Heart right ventricle (tissue), 16 donors: ENCODE results near the gene TSTD1. TPM values are rescaled to one million over a fixed set of nuclear protein-coding genes. Genes with fewer than 3 reads are reported as not detected.
"Not testable (repeated sequence)": the region's sequence is repeated elsewhere in the genome, so short reads cannot be mapped to it uniquely, and the experiment has no call there.

ENCODE experiments used
- ATAC-seq, 8 donors: fragments of 200-7000 bp; cut with Tn5 transposase; one replicate each; pipeline ENCODE4 v1.9.1; 2020; ENCODE audit warnings: mild to moderate bottlenecking in 8 of 8, moderate library complexity in 8 of 8, moderate number of reproducible peaks in 1 of 8
- DNase-seq, 2 donors: peaks; one replicate each; pipeline ENCODE4 v3.0.0-alpha.2; 2020
- H3K27ac ChIP-seq, 10 donors: fragments of 200-600 bp; sonication (generic) in 2 of 10; one replicate each; pipeline versions ENCODE4 v1.5.0 to v1.8.0; 2020 to 2022; ENCODE audit warnings: mild to moderate bottlenecking in 3 of 10
- H3K27me3 ChIP-seq, 7 donors: fragments of 200-600 bp; one replicate each; pipeline ENCODE4 v1.8.0; 2021 to 2022; ENCODE audit warnings: mild to moderate bottlenecking in 2 of 7
- H3K36me3 ChIP-seq, 9 donors: fragments of 200-600 bp; sonication (generic) in 1 of 9; one replicate each; pipeline versions ENCODE4 v1.5.0 to v1.8.0; 2020 to 2022; ENCODE audit warnings: mild to moderate bottlenecking in 2 of 9
- H3K4me1 ChIP-seq, 9 donors: fragments of 200-600 bp; sonication (generic) in 1 of 9; one replicate each; pipeline versions ENCODE4 v1.5.0 to v1.8.0; 2020 to 2022; ENCODE audit warnings: mild to moderate bottlenecking in 4 of 9
- H3K4me3 ChIP-seq, 10 donors: fragments of 200-600 bp; sonication (generic) in 2 of 10; one replicate each; pipeline versions ENCODE4 v1.5.0 to v1.8.0; 2020 to 2022; ENCODE audit warnings: mild to moderate bottlenecking in 7 of 10, moderate library complexity in 2 of 10
- H3K9me3 ChIP-seq, 11 donors: fragments of 200-600 bp in 10 of 11; sonication (generic) in 2 of 11; one replicate each; pipeline versions ENCODE4 v1.5.0 to v1.8.0; 2013 to 2022; ENCODE audit warnings: mild to moderate bottlenecking in 2 of 11, control low read depth in 1 of 11, moderate library complexity in 1 of 11
- CTCF ChIP-seq, 9 donors: fragments of 200-600 bp; sonication (generic) in 2 of 9; IDR thresholded peaks; one replicate each; pipeline versions ENCODE4 v1.5.0 to v1.8.0; 2021 to 2022; ENCODE audit warnings: antibody characterized with exemption in 9 of 9, mild to moderate bottlenecking in 5 of 9, moderate library complexity in 1 of 9
- WGBS, 2 donors: extraction: QIAGEN DNeasy Blood & Tissue Kit; methylation state at CpG; one replicate each; pipeline ENCODE4 v1.1.7; 2013; ENCODE audit warnings: inconsistent platforms in 1 of 2; 5-methylcytosine and 5-hydroxymethylcytosine counted together
- intact Hi-C, 10 donors: fragments of 100-400 bp; cut with DNase I; formaldehyde crosslinking; loops; one replicate each; pipeline versions ENCODE4 v1.11.1 to v1.14.2; 2022
- polyA plus RNA-seq, 2 donors: library from polyadenylated mRNA; stranded (reverse); fragments of 200-250 nt; gene quantifications; one replicate each; pipeline ENCODE4 v1.2.3, GENCODE V29; 2013
- total RNA-seq, 10 donors: library from RNA; stranded (reverse); fragmentation: NEBNext Ultra II Directional in 3 of 10; extraction: Animal tissue kit (Norgen Biotek cat#: 25700) in 3 of 10; gene quantifications; one replicate each; pipeline versions ENCODE4 v1.2.1 to v1.2.4, GENCODE V29; 2021 to 2023
- donor health status: Arrhythmogenic right ventricular cardiomyopathy.
- donor health status: ischemic (EF 13 %, LVEDD 7.1; RV severe dilation, severe dysfunction).
- donor health status: healthy with polysubstance abuse.
- donor health status: DM: no; HTN: yes; CAD: no.
- donor health status: DM: no; HTN: no; CAD: no.
- donor health status: ischemic (EF 25% LVEDD 6.9; RV normal size, moderate dysfunction).
- donor health status: ischemic (EF 25% LVEDD 5.7; RV mildly dilated, moderate dysfunction).
- donor health status: healthy.
- donor health status: DM: yes; HTN: yes; CAD: no.
- donor health status: Ischemic cardiomyopathy.
- donor health status: ischemic (EF 35%, LVEDD 5.7; RV mildly dilated, moderate dysfunction).
- donor health status: nonischemic (EF 11% LVEDD 7.7; RV severe dilation, severe dysfunction).
- donor health status: DM: yes; HTN: yes; CAD: no.
- donor health status: PGD.
- donor health status: ischemic (EF 29% LVEDD 5.4; RV normal size, mild dysfunction).
- donor health status: nonischemic (EF 23%, LVEDD 6.1; RV moderate dilation, normal function).

The TSTD1 gene
- total and polyA plus RNA-seq, 12 donors, result 8.0 to 18.0 (median 13.4) TPM

GRCh38 chr1:160999376-160999775, 39.4 kb downstream of the TSTD1 start:
- H3K27me3 ChIP-seq, result no peaks in the 10 kb centered on the region
- intact Hi-C loops, result loop anchor here in 9 of 10 donors (5.0 to 10.0 kb wide), 5 partner anchors 43 to 138 kb away; partner anchors contain the start of genes DEDD (in 3 of the 9), KLHDC9 (in 3 of the 9) and USF1 (in 2 of the 9)
- H3K9me3 ChIP-seq, result no peaks in the 10 kb centered on the region
- no peak for TF ChIP-seq CTCF (IDR thresholded peaks at IDR 0.05)
- peaks cover 0 to 30% (median 12%) of the 10 kb centered on the region in 9 donors for H3K4me1 ChIP-seq
- no peak overlapping the region for H3K27ac ChIP-seq
- H3K4me3 ChIP-seq, result no peak overlapping the region
- WGBS, 2 donors, result 83 to 88% methylated on average over 5 of the region's 5 CpGs
- peaks cover 0 to 34% (median 11%) of the 10 kb centered on the region in 9 donors for H3K36me3 ChIP-seq
- ATAC-seq (no peak), DNase-seq (no peak)

- H3K27ac ChIP-seq, result peak overlapping the region in 9 of 10 donors; percentile 47 to 82 (median 75)
- intact Hi-C loops, result loop anchor here in 9 of 10 donors (1.0 to 10.0 kb wide), 10 partner anchors 45 to 140 kb away; partner anchors contain the start of genes KLHDC9 (in 5 of the 9), DEDD (in 3 of the 9) and USF1 (in 3 of the 9)
- DNase-seq, result peak; percentile 45 to 83
- TF ChIP-seq CTCF (IDR thresholded peaks at IDR 0.05), result peak; percentile 43 to 83 (median 68)
- H3K4me1 ChIP-seq, result peaks cover 0 to 30% (median 12%) of the 10 kb centered on the region in 9 donors
- no peak overlapping the region for H3K4me3 ChIP-seq
- no peaks in the 10 kb centered on the region for H3K9me3 ChIP-seq
- no peaks in the 10 kb centered on the region for H3K27me3 ChIP-seq
- ATAC-seq, result peak; percentile 89 to 95 (median 92)
- WGBS, 2 donors, result 63 to 73% methylated on average over 1 of the region's 1 CpG
- H3K36me3 ChIP-seq, result peaks cover 0 to 34% (median 11%) of the 10 kb centered on the region in 9 donors
Observed at GRCh38 chr1:160997323-160998038, 41.3 kb downstream of the TSTD1 start.

- peaks cover 0 to 22% (median 10%) of the 10 kb centered on the region in 9 donors for H3K4me1 ChIP-seq
- ATAC-seq (peak in 1 of 8 donors; percentile 38), DNase-seq (no peak)
- no peak for TF ChIP-seq CTCF (IDR thresholded peaks at IDR 0.05)
- H3K27ac ChIP-seq, result peak overlapping the region in 1 of 10 donors; percentile 51
- H3K9me3 ChIP-seq, result no peaks in the 10 kb centered on the region
- intact Hi-C loops, result loop anchor here in 9 of 10 donors (2.0 to 10.0 kb wide), 7 partner anchors 46 to 141 kb away; partner anchors contain the start of genes KLHDC9 (in 5 of the 9), DEDD (in 3 of the 9) and USF1 (in 2 of the 9)
- no peaks in the 10 kb centered on the region for H3K27me3 ChIP-seq
- WGBS, 2 donors, result 90 to 91% methylated on average over 3 of the region's 3 CpGs
- H3K36me3 ChIP-seq, result peaks cover 0 to 33% (median 11%) of the 10 kb centered on the region in 9 donors
- H3K4me3 ChIP-seq, result no peak overlapping the region
Observed at GRCh38 chr1:160996178-160996577, 42.6 kb downstream of the TSTD1 start.

- Histone ChIP-seq H3K9me3 (no peaks in the 10 kb centered on the region), H3K4me3 (no peak overlapping the region), H3K27me3 (no peaks in the 10 kb centered on the region), H3K36me3 (peaks cover 0 to 8% (median 0%) of the 10 kb centered on the region in 9 donors), H3K4me1 (peaks cover 0 to 28% (median 12%) of the 10 kb centered on the region in 9 donors), H3K27ac (no peak overlapping the region)
- intact Hi-C loops, result loop anchor here in 4 of 10 donors (5.0 to 10.0 kb wide), 5 partner anchors 51 to 156 kb away; partner anchors contain the start of genes DEDD (in 3 of the 4), USF1 (in 2 of the 4) and KLHDC9 (in 1 of the 4)
- DNase-seq (no peak), ATAC-seq (peak in 4 of 8 donors; percentile 42 to 48 (median 46))
- WGBS, 2 donors, result 75% methylated on average over 14 of the region's 14 CpGs
- peak in 7 of 9 donors; percentile 26 to 58 (median 37) for TF ChIP-seq CTCF (IDR thresholded peaks at IDR 0.05)
Observed at GRCh38 chr1:160993544-160994193, 45.1 kb downstream of the TSTD1 start.

GRCh38 chr1:160992036-160992435, 46.7 kb downstream of the TSTD1 start:
- H3K27me3 ChIP-seq, H3K27ac ChIP-seq, ATAC-seq, H3K36me3 ChIP-seq, H3K9me3 ChIP-seq, DNase-seq, H3K4me3 ChIP-seq: not testable (repeated sequence)
- 90 to 98% methylated on average over 4 of the region's 4 CpGs for WGBS, 2 donors
- H3K4me1 ChIP-seq, result peaks cover 0 to 17% (median 4%) of the 10 kb centered on the region in 9 donors
- intact Hi-C loops, result loop anchor here in 4 of 10 donors (5.0 to 10.0 kb wide), 5 partner anchors 53 to 155 kb away; partner anchors contain the start of genes DEDD (in 3 of the 4), USF1 (in 2 of the 4) and KLHDC9 (in 1 of the 4)
